WTC11 (cell line): ENCODE data around the gene PKP1. TPM values are rescaled to one million over a fixed set of nuclear protein-coding genes. Genes with fewer than 3 reads are reported as not detected.
A peak's percentile ranks its signal among the peaks of the same experiment; 100 is the strongest.

Experiments
- ATAC-seq: fragments of 200-7000 bp; cut with Tn5 transposase; 2 replicates; pipeline ENCODE4 v1.10.0; 2021; ENCODE audit warnings: mild to moderate bottlenecking, moderate library complexity
- CTCF ChIA-PET: fragments of 300-600 bp; sonication (Branson Sonifier 250); formaldehyde crosslinking; loops from one replicate; lab custom pipeline; 2021; ENCODE audit warnings: antibody characterized with exemption; lab: Charles Lee
- POLR2A ChIA-PET: fragments of 350-600 bp; sonication (Branson Sonifier 250); formaldehyde crosslinking; loops from one replicate; lab custom pipeline; 2021; ENCODE audit warnings: antibody characterized with exemption; lab: Charles Lee
- DNase-seq: peaks from one replicate; pipeline ENCODE4 v3.0.0; 2021; ENCODE audit warnings: low spot score
- H3K27ac Mint-ChIP-seq: 2 replicates; pipeline ENCODE4 v1.8.0; 2021; ENCODE audit warnings: mixed read lengths
- H3K27me3 Mint-ChIP-seq: 2 replicates; pipeline ENCODE4 v1.8.0; 2021; ENCODE audit warnings: low read depth, mild to moderate bottlenecking, moderate library complexity, mixed read lengths
- H3K36me3 Mint-ChIP-seq: 2 replicates; pipeline ENCODE4 v1.8.0; 2021; ENCODE audit warnings: mixed read lengths
- H3K4me1 Mint-ChIP-seq: 2 replicates; pipeline ENCODE4 v1.8.0; 2022; ENCODE audit warnings: mixed read lengths
- H3K4me3 Mint-ChIP-seq: 2 replicates; pipeline ENCODE4 v1.8.0; 2021; ENCODE audit warnings: mild to moderate bottlenecking, moderate library complexity, mixed read lengths
- H3K9me3 Mint-ChIP-seq: 2 replicates; pipeline ENCODE4 v1.8.0; 2021; ENCODE audit warnings: mixed read lengths
- NFE2L1 ChIP-seq: sonication (generic); formaldehyde crosslinking; IDR thresholded peaks from 2 replicates; pipeline ENCODE4 v1.8.1; 2023; ENCODE audit warnings: missing genetic modification reagents
- PRRX2 ChIP-seq: fragments of 250-450 bp; sonication (Bioruptor Pico); IDR thresholded peaks from 2 replicates; pipeline ENCODE4 v1.8.0; 2021; ENCODE audit warnings: mild to moderate bottlenecking
- RELA ChIP-seq: sonication (generic); formaldehyde crosslinking; IDR thresholded peaks from 2 replicates; pipeline ENCODE4 v1.8.1; 2022; ENCODE audit warnings: missing genetic modification reagents, mild to moderate bottlenecking, borderline replicate concordance
- SOX15 ChIP-seq: fragments of 250-450 bp; sonication (Bioruptor Pico); IDR thresholded peaks from 2 replicates; pipeline ENCODE4 v1.9.0; 2021; ENCODE audit warnings: mild to moderate bottlenecking
- ZNF121 ChIP-seq: sonication (generic); formaldehyde crosslinking; IDR thresholded peaks from 2 replicates; pipeline ENCODE4 v1.8.0; 2023; ENCODE audit warnings: missing genetic modification reagents
- ZNF138 ChIP-seq: sonication (generic); formaldehyde crosslinking; conservative IDR thresholded peaks from 2 replicates; pipeline ENCODE4 v1.8.1; 2022; ENCODE audit warnings: mild to moderate bottlenecking, moderate library complexity, missing genetic modification reagents
- ZNF317 ChIP-seq: sonication (generic); formaldehyde crosslinking; IDR thresholded peaks from 2 replicates; pipeline ENCODE4 v1.8.1; 2023; ENCODE audit warnings: low read depth, mild to moderate bottlenecking, moderate library complexity, missing genetic modification reagents, borderline replicate concordance
- ZNF416 ChIP-seq: fragments of 250-450 bp; sonication (Bioruptor Pico); IDR thresholded peaks from 2 replicates; pipeline ENCODE4 v1.9.0; 2021; ENCODE audit warnings: mild to moderate bottlenecking, inconsistent platforms
- total RNA-seq: library from RNA; stranded (reverse); gene quantifications from 3 replicates; pipeline ENCODE4 v1.2.3, GENCODE V29; 2021
- TF ChIP-seq, protein P1 (sequence below): sonication (generic); formaldehyde crosslinking; IDR thresholded peaks from 2 replicates; pipeline ENCODE4 v1.8.0; 2022; ENCODE audit warnings: mild to moderate bottlenecking, missing genetic modification reagents
- TF ChIP-seq, protein P2 (sequence below): sonication (generic); formaldehyde crosslinking; IDR thresholded peaks from 2 replicates; pipeline ENCODE4 v1.8.1; 2023; ENCODE audit warnings: mild to moderate bottlenecking, missing genetic modification reagents, moderate library complexity
- TF ChIP-seq, protein P3 (sequence below): sonication (generic); formaldehyde crosslinking; conservative IDR thresholded peaks from 2 replicates; pipeline ENCODE4 v1.8.1; 2023; ENCODE audit warnings: mild to moderate bottlenecking, low read depth, missing genetic modification reagents, moderate library complexity
- TF ChIP-seq, protein P4 (sequence below): fragments of 250-450 bp; sonication (Bioruptor Pico); IDR thresholded peaks from 2 replicates; pipeline ENCODE4 v2.1.2; 2022; ENCODE audit warnings: mild to moderate bottlenecking, moderate library complexity
- TF ChIP-seq, protein P5 (sequence below): sonication (generic); formaldehyde crosslinking; IDR thresholded peaks from 2 replicates; pipeline ENCODE4 v1.8.1; 2023; ENCODE audit warnings: mild to moderate bottlenecking, moderate library complexity, missing genetic modification reagents
- TF ChIP-seq, protein P6 (sequence below): fragments of 250-450 bp; sonication (Bioruptor Pico); IDR thresholded peaks from 2 replicates; pipeline ENCODE4 v1.9.0; 2021; ENCODE audit warnings: moderate library complexity, mild to moderate bottlenecking, inconsistent platforms, borderline replicate concordance
- TF ChIP-seq, protein P7 (sequence below): sonication (generic); formaldehyde crosslinking; IDR thresholded peaks from 2 replicates; pipeline ENCODE4 v1.8.0; 2022; ENCODE audit warnings: missing genetic modification reagents
- TF ChIP-seq, protein P8 (sequence below): sonication (generic); formaldehyde crosslinking; IDR thresholded peaks from 2 replicates; pipeline ENCODE4 v1.8.0; 2022; ENCODE audit warnings: mild to moderate bottlenecking, missing genetic modification reagents
- TF ChIP-seq, protein P9 (sequence below): sonication (generic); formaldehyde crosslinking; IDR thresholded peaks from 2 replicates; pipeline ENCODE4 v1.8.1; 2022; ENCODE audit warnings: mild to moderate bottlenecking, moderate library complexity, missing genetic modification reagents

The PKP1 gene
- total RNA-seq, 1 experiment from 2014 or later: 0.24 TPM

DNA sequence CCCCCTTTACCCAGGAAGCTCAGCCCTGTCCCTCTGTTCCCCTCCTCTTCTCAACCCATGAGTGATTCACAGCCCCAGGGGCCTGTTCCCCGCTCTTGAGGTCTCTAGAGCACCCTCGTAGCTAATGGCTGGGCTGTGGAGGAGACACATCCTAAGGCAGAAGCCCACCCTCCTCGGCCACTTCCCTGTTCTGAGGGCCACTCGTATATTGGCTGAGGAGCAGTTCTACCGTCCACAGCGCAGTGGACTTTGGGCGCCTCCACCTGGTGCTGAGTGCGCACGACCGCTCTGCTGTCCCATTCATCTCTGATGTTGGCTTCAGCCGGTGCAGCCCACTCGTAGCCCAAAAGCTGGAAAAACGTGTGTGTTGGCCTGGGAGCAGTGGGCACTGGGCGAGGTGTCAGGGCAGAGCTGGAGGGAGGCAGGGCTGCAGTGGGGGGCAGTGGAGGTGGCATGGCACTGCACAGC, 24.5 kb upstream of the PKP1 start:
- no peak for TF ChIP-seq ZNF138
- TF ChIP-seq, protein P1, sequence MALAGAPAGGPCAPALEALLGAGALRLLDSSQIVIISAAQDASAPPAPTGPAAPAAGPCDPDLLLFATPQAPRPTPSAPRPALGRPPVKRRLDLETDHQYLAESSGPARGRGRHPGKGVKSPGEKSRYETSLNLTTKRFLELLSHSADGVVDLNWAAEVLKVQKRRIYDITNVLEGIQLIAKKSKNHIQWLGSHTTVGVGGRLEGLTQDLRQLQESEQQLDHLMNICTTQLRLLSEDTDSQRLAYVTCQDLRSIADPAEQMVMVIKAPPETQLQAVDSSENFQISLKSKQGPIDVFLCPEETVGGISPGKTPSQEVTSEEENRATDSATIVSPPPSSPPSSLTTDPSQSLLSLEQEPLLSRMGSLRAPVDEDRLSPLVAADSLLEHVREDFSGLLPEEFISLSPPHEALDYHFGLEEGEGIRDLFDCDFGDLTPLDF: no peak
- TF ChIP-seq, protein P2, sequence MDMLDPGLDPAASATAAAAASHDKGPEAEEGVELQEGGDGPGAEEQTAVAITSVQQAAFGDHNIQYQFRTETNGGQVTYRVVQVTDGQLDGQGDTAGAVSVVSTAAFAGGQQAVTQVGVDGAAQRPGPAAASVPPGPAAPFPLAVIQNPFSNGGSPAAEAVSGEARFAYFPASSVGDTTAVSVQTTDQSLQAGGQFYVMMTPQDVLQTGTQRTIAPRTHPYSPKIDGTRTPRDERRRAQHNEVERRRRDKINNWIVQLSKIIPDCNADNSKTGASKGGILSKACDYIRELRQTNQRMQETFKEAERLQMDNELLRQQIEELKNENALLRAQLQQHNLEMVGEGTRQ (CRISPR knock-in tag): no peak
- TF ChIP-seq, protein P3, sequence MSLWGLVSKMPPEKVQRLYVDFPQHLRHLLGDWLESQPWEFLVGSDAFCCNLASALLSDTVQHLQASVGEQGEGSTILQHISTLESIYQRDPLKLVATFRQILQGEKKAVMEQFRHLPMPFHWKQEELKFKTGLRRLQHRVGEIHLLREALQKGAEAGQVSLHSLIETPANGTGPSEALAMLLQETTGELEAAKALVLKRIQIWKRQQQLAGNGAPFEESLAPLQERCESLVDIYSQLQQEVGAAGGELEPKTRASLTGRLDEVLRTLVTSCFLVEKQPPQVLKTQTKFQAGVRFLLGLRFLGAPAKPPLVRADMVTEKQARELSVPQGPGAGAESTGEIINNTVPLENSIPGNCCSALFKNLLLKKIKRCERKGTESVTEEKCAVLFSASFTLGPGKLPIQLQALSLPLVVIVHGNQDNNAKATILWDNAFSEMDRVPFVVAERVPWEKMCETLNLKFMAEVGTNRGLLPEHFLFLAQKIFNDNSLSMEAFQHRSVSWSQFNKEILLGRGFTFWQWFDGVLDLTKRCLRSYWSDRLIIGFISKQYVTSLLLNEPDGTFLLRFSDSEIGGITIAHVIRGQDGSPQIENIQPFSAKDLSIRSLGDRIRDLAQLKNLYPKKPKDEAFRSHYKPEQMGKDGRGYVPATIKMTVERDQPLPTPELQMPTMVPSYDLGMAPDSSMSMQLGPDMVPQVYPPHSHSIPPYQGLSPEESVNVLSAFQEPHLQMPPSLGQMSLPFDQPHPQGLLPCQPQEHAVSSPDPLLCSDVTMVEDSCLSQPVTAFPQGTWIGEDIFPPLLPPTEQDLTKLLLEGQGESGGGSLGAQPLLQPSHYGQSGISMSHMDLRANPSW (CRISPR knock-in tag): no peak
- TF ChIP-seq, protein P4, sequence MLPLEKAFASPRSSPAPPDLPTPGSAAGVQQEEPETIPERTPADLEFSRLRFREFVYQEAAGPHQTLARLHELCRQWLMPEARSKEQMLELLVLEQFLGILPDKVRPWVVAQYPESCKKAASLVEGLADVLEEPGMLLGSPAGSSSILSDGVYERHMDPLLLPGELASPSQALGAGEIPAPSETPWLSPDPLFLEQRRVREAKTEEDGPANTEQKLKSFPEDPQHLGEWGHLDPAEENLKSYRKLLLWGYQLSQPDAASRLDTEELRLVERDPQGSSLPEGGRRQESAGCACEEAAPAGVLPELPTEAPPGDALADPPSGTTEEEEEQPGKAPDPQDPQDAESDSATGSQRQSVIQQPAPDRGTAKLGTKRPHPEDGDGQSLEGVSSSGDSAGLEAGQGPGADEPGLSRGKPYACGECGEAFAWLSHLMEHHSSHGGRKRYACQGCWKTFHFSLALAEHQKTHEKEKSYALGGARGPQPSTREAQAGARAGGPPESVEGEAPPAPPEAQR (CRISPR knock-in tag): no peak
- TF ChIP-seq ZNF121: no peak
- TF ChIP-seq, all 79 proteins: peak for 0
- H3K4me1 Mint-ChIP-seq: peaks cover 14% of the 10 kb centered on the region
- H3K9me3 Mint-ChIP-seq: no peaks in the 10 kb centered on the region
- DNase-seq: no peak
- ChIA-PET POLR2A (interaction anchor here (0.6 to 1.2 kb wide), 2 partner anchors 103 to 392 kb away, joined by 3 read pairs; no protein-coding TSS in a partner anchor), CTCF (interaction anchor here (0.7 to 2.6 kb wide), 20 partner anchors 16 to 287 kb away, joined by 3 to 62 read pairs (median 8); partner anchors contain the start of gene PKP1)
- peaks cover 11% of the 10 kb centered on the region for H3K27me3 Mint-ChIP-seq
- H3K36me3 Mint-ChIP-seq: no peaks in the 10 kb centered on the region
- no peak; the same call in 1 of the 2 replicates for ATAC-seq
- H3K4me3 Mint-ChIP-seq: no peak overlapping the region
- no peak overlapping the region for H3K27ac Mint-ChIP-seq

DNA sequence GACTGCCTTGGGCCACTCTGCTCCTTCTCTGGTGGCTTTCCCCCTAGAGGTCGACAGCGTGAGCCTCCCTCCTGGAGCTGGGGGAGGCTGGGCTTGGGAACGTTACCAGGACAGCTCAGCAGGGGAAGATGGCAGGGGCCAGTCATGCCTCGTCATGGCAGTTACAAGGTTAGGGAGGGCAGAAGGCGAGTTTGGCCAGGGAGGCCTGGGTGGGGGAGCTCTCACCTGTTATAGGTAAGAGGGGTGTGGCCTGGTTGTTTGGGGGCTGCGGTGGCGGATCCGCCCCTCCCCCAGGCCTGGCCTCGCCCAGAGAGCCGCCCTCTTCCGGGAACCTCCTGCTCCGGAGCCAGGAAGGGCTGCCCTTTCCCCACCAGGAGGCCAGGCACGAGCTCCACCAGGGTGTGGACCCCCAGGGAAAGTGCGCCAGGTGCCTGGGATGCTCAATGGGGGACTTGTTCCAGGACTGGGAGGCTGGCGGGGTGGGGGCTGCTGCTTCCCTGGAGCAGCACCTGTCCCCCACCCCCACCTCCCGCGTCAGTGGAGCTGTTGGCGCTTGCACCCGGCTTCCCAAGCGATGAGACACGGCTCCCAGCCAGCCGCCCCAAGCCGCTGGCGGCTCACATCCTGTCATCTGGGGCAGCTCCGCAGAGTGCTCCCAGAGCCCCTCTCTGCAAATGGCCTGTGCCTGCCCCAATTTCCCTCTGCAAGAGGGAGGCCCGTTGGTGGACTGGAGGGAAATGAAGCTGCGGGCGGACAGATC, 23.6 kb upstream of the PKP1 start:
- Mint-ChIP-seq H3K4me1 (peaks cover 14% of the 10 kb centered on the region), H3K9me3 (no peaks in the 10 kb centered on the region), H3K4me3 (peak overlapping the region; percentile 64), H3K27ac (no peak overlapping the region), H3K36me3 (no peaks in the 10 kb centered on the region), H3K27me3 (peaks cover 11% of the 10 kb centered on the region)
- peak; percentile 72 for DNase-seq
- ChIA-PET POLR2A (interaction anchor here (0.6 to 1.3 kb wide), 4 partner anchors 116 to 1444 kb away, joined by 3 to 5 read pairs (median 3); no protein-coding TSS in a partner anchor), CTCF (interaction anchor here (0.6 to 2.6 kb wide), 41 partner anchors 9 to 287 kb away, joined by 3 to 62 read pairs (median 4); partner anchors contain the start of genes CACNA1S, IGFN1, PKP1 and TMEM9)
- peak; percentile 86 for ATAC-seq
- TF ChIP-seq ZNF416 (CRISPR knock-in tag) (no peak), SOX15 (CRISPR knock-in tag) (no peak), PRRX2 (no peak), RELA (CRISPR knock-in tag) (peak; percentile 16; the same call in 1 of the 2 replicates), NFE2L1 (CRISPR knock-in tag) (no peak), ZNF317 (CRISPR knock-in tag) (no peak)
- TF ChIP-seq, protein P5, sequence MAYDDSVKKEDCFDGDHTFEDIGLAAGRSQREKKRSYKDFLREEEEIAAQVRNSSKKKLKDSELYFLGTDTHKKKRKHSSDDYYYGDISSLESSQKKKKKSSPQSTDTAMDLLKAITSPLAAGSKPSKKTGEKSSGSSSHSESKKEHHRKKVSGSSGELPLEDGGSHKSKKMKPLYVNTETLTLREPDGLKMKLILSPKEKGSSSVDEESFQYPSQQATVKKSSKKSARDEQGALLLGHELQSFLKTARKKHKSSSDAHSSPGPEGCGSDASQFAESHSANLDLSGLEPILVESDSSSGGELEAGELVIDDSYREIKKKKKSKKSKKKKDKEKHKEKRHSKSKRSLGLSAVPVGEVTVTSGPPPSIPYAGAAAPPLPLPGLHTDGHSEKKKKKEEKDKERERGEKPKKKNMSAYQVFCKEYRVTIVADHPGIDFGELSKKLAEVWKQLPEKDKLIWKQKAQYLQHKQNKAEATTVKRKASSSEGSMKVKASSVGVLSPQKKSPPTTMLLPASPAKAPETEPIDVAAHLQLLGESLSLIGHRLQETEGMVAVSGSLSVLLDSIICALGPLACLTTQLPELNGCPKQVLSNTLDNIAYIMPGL (CRISPR knock-in tag): peak; percentile 29; the same call in 1 of the 2 replicates
- TF ChIP-seq, protein P6, sequence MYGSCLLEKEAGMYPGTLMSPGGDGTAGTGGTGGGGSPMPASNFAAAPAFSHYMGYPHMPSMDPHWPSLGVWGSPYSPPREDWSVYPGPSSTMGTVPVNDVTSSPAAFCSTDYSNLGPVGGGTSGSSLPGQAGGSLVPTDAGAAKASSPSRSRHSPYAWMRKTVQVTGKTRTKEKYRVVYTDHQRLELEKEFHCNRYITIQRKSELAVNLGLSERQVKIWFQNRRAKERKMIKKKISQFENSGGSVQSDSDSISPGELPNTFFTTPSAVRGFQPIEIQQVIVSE (CRISPR knock-in tag): no peak
- TF ChIP-seq, protein P7, sequence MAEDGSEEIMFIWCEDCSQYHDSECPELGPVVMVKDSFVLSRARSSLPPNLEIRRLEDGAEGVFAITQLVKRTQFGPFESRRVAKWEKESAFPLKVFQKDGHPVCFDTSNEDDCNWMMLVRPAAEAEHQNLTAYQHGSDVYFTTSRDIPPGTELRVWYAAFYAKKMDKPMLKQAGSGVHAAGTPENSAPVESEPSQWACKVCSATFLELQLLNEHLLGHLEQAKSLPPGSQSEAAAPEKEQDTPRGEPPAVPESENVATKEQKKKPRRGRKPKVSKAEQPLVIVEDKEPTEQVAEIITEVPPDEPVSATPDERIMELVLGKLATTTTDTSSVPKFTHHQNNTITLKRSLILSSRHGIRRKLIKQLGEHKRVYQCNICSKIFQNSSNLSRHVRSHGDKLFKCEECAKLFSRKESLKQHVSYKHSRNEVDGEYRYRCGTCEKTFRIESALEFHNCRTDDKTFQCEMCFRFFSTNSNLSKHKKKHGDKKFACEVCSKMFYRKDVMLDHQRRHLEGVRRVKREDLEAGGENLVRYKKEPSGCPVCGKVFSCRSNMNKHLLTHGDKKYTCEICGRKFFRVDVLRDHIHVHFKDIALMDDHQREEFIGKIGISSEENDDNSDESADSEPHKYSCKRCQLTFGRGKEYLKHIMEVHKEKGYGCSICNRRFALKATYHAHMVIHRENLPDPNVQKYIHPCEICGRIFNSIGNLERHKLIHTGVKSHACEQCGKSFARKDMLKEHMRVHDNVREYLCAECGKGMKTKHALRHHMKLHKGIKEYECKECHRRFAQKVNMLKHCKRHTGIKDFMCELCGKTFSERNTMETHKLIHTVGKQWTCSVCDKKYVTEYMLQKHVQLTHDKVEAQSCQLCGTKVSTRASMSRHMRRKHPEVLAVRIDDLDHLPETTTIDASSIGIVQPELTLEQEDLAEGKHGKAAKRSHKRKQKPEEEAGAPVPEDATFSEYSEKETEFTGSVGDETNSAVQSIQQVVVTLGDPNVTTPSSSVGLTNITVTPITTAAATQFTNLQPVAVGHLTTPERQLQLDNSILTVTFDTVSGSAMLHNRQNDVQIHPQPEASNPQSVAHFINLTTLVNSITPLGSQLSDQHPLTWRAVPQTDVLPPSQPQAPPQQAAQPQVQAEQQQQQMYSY (CRISPR knock-in tag): no peak
- TF ChIP-seq, protein P8, sequence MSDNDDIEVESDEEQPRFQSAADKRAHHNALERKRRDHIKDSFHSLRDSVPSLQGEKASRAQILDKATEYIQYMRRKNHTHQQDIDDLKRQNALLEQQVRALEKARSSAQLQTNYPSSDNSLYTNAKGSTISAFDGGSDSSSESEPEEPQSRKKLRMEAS (CRISPR knock-in tag): peak; percentile 38; the same call in 1 of the 2 replicates
- TF ChIP-seq, protein P9, sequence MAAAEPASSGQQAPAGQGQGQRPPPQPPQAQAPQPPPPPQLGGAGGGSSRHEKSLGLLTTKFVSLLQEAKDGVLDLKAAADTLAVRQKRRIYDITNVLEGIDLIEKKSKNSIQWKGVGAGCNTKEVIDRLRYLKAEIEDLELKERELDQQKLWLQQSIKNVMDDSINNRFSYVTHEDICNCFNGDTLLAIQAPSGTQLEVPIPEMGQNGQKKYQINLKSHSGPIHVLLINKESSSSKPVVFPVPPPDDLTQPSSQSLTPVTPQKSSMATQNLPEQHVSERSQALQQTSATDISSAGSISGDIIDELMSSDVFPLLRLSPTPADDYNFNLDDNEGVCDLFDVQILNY (CRISPR knock-in tag): peak; percentile 75; the same call in 1 of the 2 replicates
